Activated CD8-positive, alpha-beta memory T cell treated with anti-CD3 and anti-CD28 coated beads for 36 hours (primary cell): ENCODE measurements around the gene UBE2QL1. TPM values are rescaled to one million over a fixed set of nuclear protein-coding genes. Genes with fewer than 3 reads are reported as not detected.

ENCODE experiments used
- total RNA-seq, 2 experiments: library from RNA; stranded (reverse); gene quantifications; one replicate each; pipeline ENCODE4 v1.2.3, GENCODE V29; 2021

UBE2QL1 gene
- total RNA-seq, 2 experiments from 2014 or later = not detected

Other genes starting within 250 kb of the UBE2QL1 start
- gene MED10, start 70.3 kb upstream of the UBE2QL1 start, total RNA-seq = 10 to 100 TPM; 48.7 to 52.5 TPM
- gene NSUN2, start 184.2 kb downstream of the UBE2QL1 start, total RNA-seq = 100 to 1,000 TPM; 130 to 134 TPM
- gene SRD5A1, start 184.6 kb downstream of the UBE2QL1 start, total RNA-seq = 10 to 100 TPM; 16.9 to 17.6 TPM